HCT116 (cell line): ENCODE results near the gene YBX2. TPM values are rescaled to one million over a fixed set of nuclear protein-coding genes. Genes with fewer than 3 reads are reported as not detected.
"Not testable (repeated sequence)": the region's sequence is repeated elsewhere in the genome, so short reads cannot be mapped to it uniquely, and the experiment has no call there.

Source experiments
- ATAC-seq: fragments of 200-7000 bp; cut with Tn5 transposase; 2 replicates; pipeline ENCODE4 v1.9.1; 2020; ENCODE audit warnings: mild to moderate bottlenecking, moderate library complexity
- BruUV-seq: library from RNA; stranded (reverse); fragments of 400-500 nt; replicated peaks from 2 replicates; lab custom pipeline; 2021; lab: Mats Ljungman, UMichigan
- CTCF ChIA-PET: fragments of 300-600 bp; sonication (Branson Sonifier 250); formaldehyde crosslinking; loops from one replicate; lab custom pipeline; 2021; ENCODE audit warnings: antibody characterized with exemption; lab: Charles Lee
- POLR2A ChIA-PET: fragments of 300-600, 350-600 bp; sonication (Branson Sonifier 250); formaldehyde crosslinking; loops from one replicate; lab custom pipeline; 2021; ENCODE audit warnings: antibody characterized with exemption; lab: Charles Lee
- RAD21 ChIA-PET, 2 experiments: fragments of 300-600 bp; sonication (Branson Sonifier 250); formaldehyde crosslinking; loops; one replicate each; lab custom pipeline; 2023; ENCODE audit warnings: low total read pairs in 2 of 2; ENCODE audit not compliant: uncharacterized antibody in 2 of 2, unreplicated experiment in 2 of 2, low non-redundant PET in 1 of 2; lab: Charles Lee
- DNase-seq: peaks from one replicate; pipeline ENCODE4 v3.0.0-alpha.2; 2010; ENCODE audit warnings: low read depth, low spot score
- H2AFZ ChIP-seq: fragments of 200-600 bp; shearing (Covaris generic), sonication (generic); 2 replicates; pipeline ENCODE4 v1.6.1; 2017; ENCODE audit warnings: low read depth, mixed run types, mixed read lengths, antibody characterized with exemption, low read length; ENCODE audit not compliant: poor library complexity, severe bottlenecking
- H3K27ac ChIP-seq: 2 replicates; pipeline ENCODE4 v1.5.1; 2012; ENCODE audit warnings: low read depth, low read length
- H3K27me3 ChIP-seq: fragments of 200-600 bp; sonication (generic); 2 replicates; pipeline ENCODE4 v1.6.1; 2016; ENCODE audit warnings: mixed run types, low read length, mixed read lengths; ENCODE audit not compliant: insufficient read depth
- H3K36me3 ChIP-seq, 2 experiments: fragments of 200-500 bp in 1 of 2; fragments of 200-600 bp in 1 of 2; sonication (Bioruptor generic) in 1 of 2; sonication (generic) in 1 of 2; 2 replicates each; pipeline versions ENCODE4 v1.5.1 to v1.6.1; 2014 to 2016; ENCODE audit warnings: low read length in 2 of 2, inconsistent platforms in 1 of 2, mixed read lengths in 1 of 2, mixed run types in 1 of 2; ENCODE audit not compliant: insufficient read depth in 2 of 2, control insufficient read depth in 1 of 2
- H3K4me1 ChIP-seq, 2 experiments: fragments of 200-600 bp in 1 of 2; sonication (generic) in 1 of 2; 2 replicates each; pipeline versions ENCODE4 v1.5.1 to v1.6.1; 2012 to 2017; ENCODE audit warnings: low read length in 2 of 2, inconsistent platforms in 1 of 2, mild to moderate bottlenecking in 1 of 2, mixed read lengths in 1 of 2, mixed run types in 1 of 2, moderate library complexity in 1 of 2; ENCODE audit not compliant: insufficient read depth in 2 of 2, control insufficient read depth in 1 of 2
- H3K4me2 ChIP-seq: fragments of 200-600 bp; sonication (generic); 2 replicates; pipeline ENCODE4 v1.6.1; 2017; ENCODE audit warnings: mixed run types, low read length, mixed read lengths
- H3K4me3 ChIP-seq, 2 experiments: fragments of 200-600 bp in 1 of 2; sonication (generic) in 1 of 2; replicated peaks in 1 of 2; 2 replicates each; pipeline ENCODE4 v1.5.1; 2011 to 2016; ENCODE audit warnings: low read length in 2 of 2, control low read depth in 1 of 2, low read depth in 1 of 2, mild to moderate bottlenecking in 1 of 2, mixed read lengths in 1 of 2, mixed run types in 1 of 2
- H3K79me2 ChIP-seq: fragments of 200-600 bp; sonication (generic); 2 replicates; pipeline ENCODE4 v1.6.1; 2017; ENCODE audit warnings: mild to moderate bottlenecking, mixed run types, low read length, moderate library complexity, mixed read lengths; ENCODE audit not compliant: insufficient read depth
- H3K9ac ChIP-seq: fragments of 200-600 bp; sonication (generic); 2 replicates; pipeline ENCODE4 v1.6.1; 2016; ENCODE audit warnings: low read length, mixed read lengths
- H3K9me2 ChIP-seq: fragments of 200-600 bp; sonication (generic), shearing (Covaris generic); 2 replicates; pipeline ENCODE4 v1.6.1; 2017; ENCODE audit warnings: mixed run types, mild to moderate bottlenecking, moderate library complexity; ENCODE audit not compliant: insufficient read depth
- H3K9me3 ChIP-seq, 2 experiments: fragments of 200-500 bp in 1 of 2; fragments of 200-600 bp in 1 of 2; sonication (Bioruptor generic) in 1 of 2; sonication (generic) in 1 of 2; 2 replicates each; pipeline ENCODE4 v1.6.1; 2014 to 2017; ENCODE audit warnings: low read length in 2 of 2, mixed read lengths in 2 of 2, inconsistent platforms in 1 of 2, low read depth in 1 of 2, mild to moderate bottlenecking in 1 of 2, mixed run types in 1 of 2, moderate library complexity in 1 of 2; ENCODE audit not compliant: control insufficient read depth in 1 of 2, insufficient read depth in 1 of 2
- H4K20me1 ChIP-seq: fragments of 200-600 bp; sonication (generic), shearing (Covaris generic); 2 replicates; pipeline ENCODE4 v1.6.1; 2017; ENCODE audit warnings: mixed run types, mild to moderate bottlenecking, moderate library complexity; ENCODE audit not compliant: insufficient read depth
- CBX3 ChIP-seq: IDR thresholded peaks from 2 replicates; pipeline ENCODE4 v1.6.1; 2012; ENCODE audit warnings: low read depth
- CTCF ChIP-seq, 3 experiments: fragments of 200-600 bp in 1 of 3; sonication (generic) in 1 of 3; IDR thresholded peaks in 2 of 3; conservative IDR thresholded peaks in 1 of 3; 2 replicates each; pipeline ENCODE4 v1.5.1; 2012 to 2017; ENCODE audit warnings: low read depth in 2 of 3, low read length in 2 of 3, antibody characterized with exemption in 1 of 3, borderline replicate concordance in 1 of 3, control low read depth in 1 of 3, mild to moderate bottlenecking in 1 of 3, mixed read lengths in 1 of 3, mixed run types in 1 of 3, moderate library complexity in 1 of 3; ENCODE audit not compliant: insufficient read depth in 1 of 3
- ELF1 ChIP-seq: IDR thresholded peaks from 2 replicates; pipeline ENCODE4 v1.6.1; 2012; ENCODE audit warnings: low read depth, borderline replicate concordance
- EZH2 ChIP-seq: fragments of 200-600 bp; sonication (generic); IDR thresholded peaks from 2 replicates; pipeline ENCODE4 v1.6.1; 2017; ENCODE audit warnings: antibody characterized with exemption, mixed run types
- FOSL1 ChIP-seq: IDR thresholded peaks from 2 replicates; pipeline ENCODE4 v1.6.1; 2012; ENCODE audit warnings: low read depth
- JUND ChIP-seq: IDR thresholded peaks from 2 replicates; pipeline ENCODE4 v1.6.1; 2012
- POLR2AphosphoS5 ChIP-seq: IDR thresholded peaks from 2 replicates; pipeline ENCODE4 v1.6.1; 2011; ENCODE audit warnings: mild to moderate bottlenecking, low read depth, low read length, moderate library complexity
- SIN3A ChIP-seq: IDR thresholded peaks from 2 replicates; pipeline ENCODE4 v1.6.1; 2012; ENCODE audit warnings: low read depth
- TCF7L2 ChIP-seq: IDR thresholded peaks from 2 replicates; pipeline ENCODE4 v1.7.0; 2011; ENCODE audit warnings: borderline replicate concordance, inconsistent platforms; ENCODE audit not compliant: insufficient read depth, insufficient read length; ENCODE audit errors: extremely low read depth
- intact Hi-C: fragments of 100-400 bp; cut with micrococcal nuclease; formaldehyde crosslinking; loops from 2 replicates; pipeline ENCODE4 v1.10.0; 2022
- total RNA-seq: library from RNA; stranded (reverse); gene quantifications from one replicate; pipeline ENCODE4 v1.2.1, GENCODE V29; 2021; ENCODE audit not compliant: unreplicated experiment
- TF ChIP-seq, protein P1 (sequence below): IDR thresholded peaks from 2 replicates; pipeline ENCODE4 v1.6.1; 2011; ENCODE audit warnings: mild to moderate bottlenecking, low read length, moderate library complexity; ENCODE audit not compliant: insufficient replicate concordance; ENCODE audit errors: extremely low read depth
- TF ChIP-seq, protein P2 (sequence below): IDR thresholded peaks from 2 replicates; pipeline ENCODE4 v1.6.1; 2012

The YBX2 gene
- total RNA-seq, 1 experiment from 2014 or later: 2.3 TPM

GRCh38 chr17:7336240-7337175, 42.1 kb upstream of the YBX2 start, which contains the start of gene ACAP1:
TSS of gene ACAP1 (plus strand) at chr17:7336529. CDS start at chr17:7336735, 206 bp downstream.
- Histone ChIP-seq H3K36me3 (no peaks in the 10 kb centered on the region), H3K79me2 (no peaks in the 10 kb centered on the region), H3K9ac (no peak within 1 kb of the TSS), H3K27me3 (no peaks in the 10 kb centered on the region), H3K9me2 (no peaks in the 10 kb centered on the region), H3K4me1 (peaks cover 0 to 5% of the 10 kb centered on the region in 2 experiments; a peak in 2 of 4 replicates), H2AFZ (no peak within 1 kb of the TSS), H4K20me1 (no peaks in the 10 kb centered on the region), H3K4me3 (no peak within 1 kb of the TSS), H3K4me2 (no peak within 1 kb of the TSS), H3K27ac (no peak within 1 kb of the TSS), H3K9me3 (no peaks in the 10 kb centered on the region)
- ChIA-PET POLR2A (interaction anchor here (0.9 kb wide), 2 partner anchors 24 to 67 kb away, joined by 3 read pairs; partner anchors contain the start of gene TMEM256), RAD21 (no interaction called here), CTCF (no interaction called here)
- TF ChIP-seq TCF7L2 (no peak), ELF1 (no peak), CTCF (IDR thresholded peaks at IDR 0.05 in 2 of 3, conservative IDR thresholded peaks at IDR 0.05 in 1 of 3; ENCODE audit: borderline replicate concordance in 1 of 3, insufficient read depth in 1 of 3, low read depth in 2 of 3, low read length in 2 of 3) (no peak), JUND (no peak), FOSL1 (no peak), SIN3A (no peak), CBX3 (no peak), EZH2 (no peak), POLR2AphosphoS5 (no peak)
- TF ChIP-seq, protein P1, sequence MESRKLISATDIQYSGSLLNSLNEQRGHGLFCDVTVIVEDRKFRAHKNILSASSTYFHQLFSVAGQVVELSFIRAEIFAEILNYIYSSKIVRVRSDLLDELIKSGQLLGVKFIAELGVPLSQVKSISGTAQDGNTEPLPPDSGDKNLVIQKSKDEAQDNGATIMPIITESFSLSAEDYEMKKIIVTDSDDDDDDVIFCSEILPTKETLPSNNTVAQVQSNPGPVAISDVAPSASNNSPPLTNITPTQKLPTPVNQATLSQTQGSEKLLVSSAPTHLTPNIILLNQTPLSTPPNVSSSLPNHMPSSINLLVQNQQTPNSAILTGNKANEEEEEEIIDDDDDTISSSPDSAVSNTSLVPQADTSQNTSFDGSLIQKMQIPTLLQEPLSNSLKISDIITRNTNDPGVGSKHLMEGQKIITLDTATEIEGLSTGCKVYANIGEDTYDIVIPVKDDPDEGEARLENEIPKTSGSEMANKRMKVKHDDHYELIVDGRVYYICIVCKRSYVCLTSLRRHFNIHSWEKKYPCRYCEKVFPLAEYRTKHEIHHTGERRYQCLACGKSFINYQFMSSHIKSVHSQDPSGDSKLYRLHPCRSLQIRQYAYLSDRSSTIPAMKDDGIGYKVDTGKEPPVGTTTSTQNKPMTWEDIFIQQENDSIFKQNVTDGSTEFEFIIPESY: no peak
- TF ChIP-seq, protein P2, sequence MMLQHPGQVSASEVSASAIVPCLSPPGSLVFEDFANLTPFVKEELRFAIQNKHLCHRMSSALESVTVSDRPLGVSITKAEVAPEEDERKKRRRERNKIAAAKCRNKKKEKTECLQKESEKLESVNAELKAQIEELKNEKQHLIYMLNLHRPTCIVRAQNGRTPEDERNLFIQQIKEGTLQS: no peak
- ATAC-seq (peak; percentile 49), DNase-seq (no peak)
- intact Hi-C loops: no loop called here
- BruUV-seq: no TSS peak

- CTCF ChIA-PET, H4K20me1 ChIP-seq, H3K9me2 ChIP-seq, H2AFZ ChIP-seq, intact Hi-C loops, H3K27ac ChIP-seq, RAD21 ChIA-PET, H3K9me3 ChIP-seq, H3K4me3 ChIP-seq, H3K79me2 ChIP-seq, DNase-seq, H3K27me3 ChIP-seq, ATAC-seq, H3K4me1 ChIP-seq, BruUV-seq, H3K4me2 ChIP-seq, H3K36me3 ChIP-seq, H3K9ac ChIP-seq: not testable (repeated sequence)
- POLR2A ChIA-PET: interaction anchor here (0.9 kb wide), 2 partner anchors 23 to 68 kb away, joined by 3 read pairs; partner anchors contain the start of gene TMEM256
Measured at GRCh38 chr17:7335765-7336164, 41.3 kb upstream of the YBX2 start.
